ENCODE data around the gene OR4D9.
"Not testable (repeated sequence)": the region's sequence is repeated elsewhere in the genome, so short reads cannot be mapped to it uniquely, and the experiment has no call there.

OR4D9 gene

GRCh38 chr11:59542142-59542810 lies 30.9 kb downstream of the OR4D9 start:
- ATAC-seq: no peak
- no peak for TF ChIP-seq RARB (CRISPR knock-in tag; IDR thresholded peaks at IDR 0.05)
- TF ChIP-seq BACH2 (CRISPR knock-in tag; IDR thresholded peaks at IDR 0.05; ENCODE audit: borderline replicate concordance): no peak
- TF ChIP-seq ZNF565 (CRISPR knock-in tag; conservative IDR thresholded peaks at IDR 0.05; ENCODE audit: low read depth): no peak

DNA sequence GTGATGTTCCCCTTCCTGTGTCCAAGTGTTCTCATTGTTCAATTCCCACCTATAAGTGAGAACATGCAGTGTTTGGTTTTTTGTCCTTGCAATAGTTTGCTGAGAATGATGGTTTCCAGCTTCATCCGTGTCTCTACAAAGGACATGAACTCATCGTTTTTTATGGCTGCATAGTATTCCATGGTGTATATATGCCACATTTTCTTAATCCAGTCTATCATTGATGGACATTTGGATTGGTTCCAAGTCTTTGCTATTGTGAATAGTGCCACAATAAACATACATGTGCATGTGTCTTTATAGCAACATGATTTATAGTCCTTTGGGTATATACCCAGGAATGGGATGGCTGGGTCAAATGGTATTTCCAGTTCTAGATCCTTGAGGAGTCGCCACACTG lies 32.4 kb downstream of the OR4D9 start:
- not testable (repeated sequence) for ATAC-seq

DNA sequence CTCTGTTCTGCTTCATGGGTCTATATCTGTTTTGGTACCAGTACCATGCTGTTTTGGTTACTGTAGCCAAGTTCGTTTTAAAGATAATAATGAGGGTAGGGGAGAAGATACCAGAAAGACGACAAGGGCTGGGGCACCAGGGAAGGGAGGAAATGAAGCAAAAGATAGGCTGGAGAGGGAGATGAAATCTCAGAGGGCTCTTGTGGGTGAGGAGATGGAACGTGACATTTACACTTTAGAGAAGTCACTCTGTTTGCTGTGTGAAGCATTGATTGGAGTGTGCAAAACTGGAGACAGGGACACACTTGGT lies 33.5 kb downstream of the OR4D9 start:
- no peak for ATAC-seq
- TF ChIP-seq SNAI2 (CRISPR knock-in tag; IDR thresholded peaks at IDR 0.05) (no peak), CSRNP3 (CRISPR knock-in tag; IDR thresholded peaks at IDR 0.05) (no peak), ZFP3 (CRISPR knock-in tag; IDR thresholded peaks at IDR 0.05) (no peak), ZNF70 (CRISPR knock-in tag; IDR thresholded peaks at IDR 0.05) (no peak), TCF4 (CRISPR knock-in tag; IDR thresholded peaks at IDR 0.05; ENCODE audit: borderline replicate concordance) (no peak), ZNF8 (CRISPR knock-in tag; IDR thresholded peaks at IDR 0.05) (no peak), GLIS3 (CRISPR knock-in tag; IDR thresholded peaks at IDR 0.05) (no peak)

- TF ChIP-seq ZFP30 (CRISPR knock-in tag; IDR thresholded peaks at IDR 0.05) (no peak), ESRRG (CRISPR knock-in tag; IDR thresholded peaks at IDR 0.05) (no peak), ZC3H10 (CRISPR knock-in tag; IDR thresholded peaks at IDR 0.05) (no peak), BACH2 (CRISPR knock-in tag; IDR thresholded peaks at IDR 0.05; ENCODE audit: borderline replicate concordance) (no peak), ISL1 (CRISPR knock-in tag; IDR thresholded peaks at IDR 0.05) (no peak), PPARA (CRISPR knock-in tag; IDR thresholded peaks at IDR 0.05; ENCODE audit: borderline replicate concordance) (no peak), CSRNP3 (CRISPR knock-in tag; IDR thresholded peaks at IDR 0.05) (no peak), ZNF8 (CRISPR knock-in tag; IDR thresholded peaks at IDR 0.05) (no peak), ARNTL (CRISPR knock-in tag; IDR thresholded peaks at IDR 0.05; ENCODE audit: borderline replicate concordance, low read depth) (no peak), ZFP3 (CRISPR knock-in tag; IDR thresholded peaks at IDR 0.05) (no peak)
- ATAC-seq: peak; percentile 46
Measured at GRCh38 chr11:59545179-59546020, 34.1 kb downstream of the OR4D9 start.

- not testable (repeated sequence) for ATAC-seq
Measured at GRCh38 chr11:59547605-59548308, 36.4 kb downstream of the OR4D9 start.

DNA sequence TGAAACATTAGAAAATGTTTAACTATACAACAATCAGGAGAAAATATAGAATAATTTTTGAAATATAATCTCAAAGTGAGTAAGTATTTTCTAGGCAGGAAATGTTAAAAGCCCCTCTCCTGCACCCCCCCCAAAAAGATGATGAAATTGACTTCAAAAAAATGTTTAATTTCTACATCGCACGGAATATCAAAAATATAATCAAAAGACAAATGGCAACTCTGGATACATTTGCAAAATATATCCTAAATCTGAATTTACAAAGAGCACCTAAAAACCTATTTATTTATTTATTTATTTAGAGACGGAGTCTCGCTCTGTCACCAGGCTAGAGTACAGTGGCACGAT lies 36.9 kb downstream of the OR4D9 start:
- TF ChIP-seq OSR1 (CRISPR knock-in tag; IDR thresholded peaks at IDR 0.05) (no peak), ZNF565 (CRISPR knock-in tag; conservative IDR thresholded peaks at IDR 0.05; ENCODE audit: low read depth) (no peak), CREB5 (CRISPR knock-in tag; IDR thresholded peaks at IDR 0.05; ENCODE audit: low read depth) (no peak), ZFP30 (CRISPR knock-in tag; IDR thresholded peaks at IDR 0.05) (no peak), ZNF70 (CRISPR knock-in tag; IDR thresholded peaks at IDR 0.05) (no peak), ZNF8 (CRISPR knock-in tag; IDR thresholded peaks at IDR 0.05) (no peak), ZC3H10 (CRISPR knock-in tag; IDR thresholded peaks at IDR 0.05) (no peak), BACH2 (CRISPR knock-in tag; IDR thresholded peaks at IDR 0.05; ENCODE audit: borderline replicate concordance) (no peak), ZFP3 (CRISPR knock-in tag; IDR thresholded peaks at IDR 0.05) (no peak), ARNTL (CRISPR knock-in tag; IDR thresholded peaks at IDR 0.05; ENCODE audit: borderline replicate concordance, low read depth) (no peak), PPARA (CRISPR knock-in tag; IDR thresholded peaks at IDR 0.05; ENCODE audit: borderline replicate concordance) (no peak)
- TF ChIP-seq, protein P1, sequence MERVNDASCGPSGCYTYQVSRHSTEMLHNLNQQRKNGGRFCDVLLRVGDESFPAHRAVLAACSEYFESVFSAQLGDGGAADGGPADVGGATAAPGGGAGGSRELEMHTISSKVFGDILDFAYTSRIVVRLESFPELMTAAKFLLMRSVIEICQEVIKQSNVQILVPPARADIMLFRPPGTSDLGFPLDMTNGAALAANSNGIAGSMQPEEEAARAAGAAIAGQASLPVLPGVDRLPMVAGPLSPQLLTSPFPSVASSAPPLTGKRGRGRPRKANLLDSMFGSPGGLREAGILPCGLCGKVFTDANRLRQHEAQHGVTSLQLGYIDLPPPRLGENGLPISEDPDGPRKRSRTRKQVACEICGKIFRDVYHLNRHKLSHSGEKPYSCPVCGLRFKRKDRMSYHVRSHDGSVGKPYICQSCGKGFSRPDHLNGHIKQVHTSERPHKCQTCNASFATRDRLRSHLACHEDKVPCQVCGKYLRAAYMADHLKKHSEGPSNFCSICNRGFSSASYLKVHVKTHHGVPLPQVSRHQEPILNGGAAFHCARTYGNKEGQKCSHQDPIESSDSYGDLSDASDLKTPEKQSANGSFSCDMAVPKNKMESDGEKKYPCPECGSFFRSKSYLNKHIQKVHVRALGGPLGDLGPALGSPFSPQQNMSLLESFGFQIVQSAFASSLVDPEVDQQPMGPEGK (CRISPR knock-in tag; IDR thresholded peaks at IDR 0.05; ENCODE audit: borderline replicate concordance): no peak
- ATAC-seq: no peak

Measured in SK-N-SH treated with all-trans-retinoic acid at 6 μM for 48 hours (cell line).